ENCODE results near the gene SERPINB8.
A peak's percentile ranks its signal among the peaks of the same experiment; 100 is the strongest.

Gene SERPINB8

DNA sequence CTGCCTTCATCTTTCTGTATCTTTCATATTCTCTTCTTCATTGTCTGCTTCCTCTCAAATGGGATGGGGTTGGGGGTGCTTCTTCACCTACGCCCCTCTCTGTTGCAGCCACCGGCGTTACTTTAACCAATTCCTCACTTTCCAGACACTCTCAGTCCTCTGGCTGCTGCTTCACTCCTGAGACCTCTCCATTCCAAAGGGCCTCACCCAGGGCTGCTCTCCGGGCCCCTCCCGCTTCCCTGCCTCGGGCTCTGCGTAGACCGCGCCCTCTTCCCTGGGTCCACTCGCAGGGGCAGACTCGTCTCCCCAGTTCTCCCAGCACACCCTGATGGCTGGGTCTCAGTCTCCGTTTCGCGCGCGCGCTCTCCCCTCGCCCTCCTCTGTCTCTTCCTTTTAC, 926 bp downstream of the SERPINB8 start:
- TF ChIP-seq TAF1 (IDR thresholded peaks at IDR 0.05; ENCODE audit: borderline replicate concordance, low read depth, low read length), result no peak
- no peak for TF ChIP-seq POLR2AphosphoS5 (IDR thresholded peaks at IDR 0.05; ENCODE audit: low read depth, low read length)
- no peak for TF ChIP-seq POLR2A (IDR thresholded peaks at IDR 0.05; ENCODE audit: low read depth, low read length)
- DNase-seq (ENCODE audit: insufficient read length), result no peak
- no peak for FAIRE-seq

DNA sequence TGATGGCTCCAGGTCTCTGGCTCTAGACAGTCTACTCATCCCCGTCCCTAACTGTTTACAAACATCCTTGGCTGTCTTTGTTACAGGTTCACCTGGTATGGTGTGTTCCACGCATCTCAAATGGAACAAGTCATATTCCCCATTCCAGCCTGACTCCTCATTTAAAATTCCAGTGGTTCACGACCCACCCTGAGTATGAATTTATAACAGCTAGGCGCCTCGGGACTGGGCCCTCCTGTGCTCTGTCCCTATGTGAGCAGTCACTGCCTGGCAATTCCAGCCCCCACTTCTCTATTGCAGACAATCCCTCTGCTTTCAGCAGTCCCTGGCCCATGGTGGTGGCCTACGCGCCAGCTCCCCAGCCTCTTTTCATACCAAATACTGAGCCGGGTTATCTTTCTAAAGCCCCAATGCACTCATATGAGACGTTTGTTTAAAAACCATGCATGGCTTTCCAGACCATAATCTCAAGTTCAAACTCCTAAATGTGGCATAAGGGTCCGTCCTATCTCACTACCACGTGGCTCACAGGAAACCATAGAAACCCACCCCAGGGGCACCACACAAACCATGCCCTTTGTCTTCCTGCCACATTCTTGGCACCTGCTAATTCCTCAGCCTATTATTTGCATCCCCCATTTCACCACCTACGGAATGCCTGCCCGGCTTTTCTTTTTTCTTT, 1.6 kb downstream of the SERPINB8 start:
- DNase-seq (ENCODE audit: insufficient read length) (no peak), FAIRE-seq (no peak)
- TF ChIP-seq POLR2AphosphoS5 (IDR thresholded peaks at IDR 0.05; ENCODE audit: low read depth, low read length), result no peak
- no peak for TF ChIP-seq TAF1 (IDR thresholded peaks at IDR 0.05; ENCODE audit: borderline replicate concordance, low read depth, low read length)
- no peak for TF ChIP-seq POLR2A (IDR thresholded peaks at IDR 0.05; ENCODE audit: low read depth, low read length)

DNA sequence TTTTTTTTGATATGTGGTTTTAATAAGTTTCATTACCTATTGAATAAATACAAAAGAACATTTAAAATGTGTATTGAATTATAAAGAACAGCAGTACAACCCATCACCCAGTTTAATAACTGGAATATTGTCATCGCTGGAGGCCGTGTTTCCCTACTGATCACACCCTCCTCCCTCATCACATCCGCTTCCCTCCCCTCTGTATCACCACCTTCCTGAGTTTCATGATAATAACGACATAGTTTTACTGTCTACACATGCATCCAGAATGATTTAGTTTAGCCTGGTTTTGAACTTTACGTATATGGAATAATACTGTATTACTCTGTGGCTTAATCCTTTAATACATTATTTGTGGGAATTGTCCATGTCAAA, 2.1 kb downstream of the SERPINB8 start:
- DNase-seq (ENCODE audit: insufficient read length) (no peak), FAIRE-seq (no peak)
- no peak for TF ChIP-seq POLR2A (IDR thresholded peaks at IDR 0.05; ENCODE audit: low read depth, low read length)
- TF ChIP-seq POLR2AphosphoS5 (IDR thresholded peaks at IDR 0.05; ENCODE audit: low read depth, low read length), result no peak
- no peak for TF ChIP-seq TAF1 (IDR thresholded peaks at IDR 0.05; ENCODE audit: borderline replicate concordance, low read depth, low read length)

DNA sequence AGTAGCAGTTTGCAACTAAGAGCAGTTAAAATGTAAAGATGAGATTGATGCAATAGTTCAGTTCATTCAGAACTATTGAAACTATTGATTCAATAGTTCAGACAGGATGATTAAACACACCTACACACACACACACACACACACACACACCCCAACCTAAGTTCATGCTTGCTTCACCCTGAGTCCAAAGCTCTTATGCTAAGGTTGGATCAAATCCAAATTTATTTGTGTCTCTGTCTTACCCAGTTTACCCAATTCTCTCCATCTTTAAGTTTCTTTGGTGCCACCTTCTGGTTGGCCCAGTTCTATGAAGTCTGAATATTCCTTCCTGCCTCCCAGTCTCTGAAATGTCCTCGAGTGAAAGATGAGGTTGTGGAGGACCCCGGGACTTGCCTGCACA, 5.1 kb downstream of the SERPINB8 start:
- peak; percentile 77 for FAIRE-seq
- TF ChIP-seq POLR2A (IDR thresholded peaks at IDR 0.05; ENCODE audit: low read depth, low read length) (no peak), POLR2AphosphoS5 (IDR thresholded peaks at IDR 0.05; ENCODE audit: low read depth, low read length) (no peak), TAF1 (IDR thresholded peaks at IDR 0.05; ENCODE audit: borderline replicate concordance, low read depth, low read length) (no peak)
- DNase-seq (ENCODE audit: insufficient read length), result no peak

DNA sequence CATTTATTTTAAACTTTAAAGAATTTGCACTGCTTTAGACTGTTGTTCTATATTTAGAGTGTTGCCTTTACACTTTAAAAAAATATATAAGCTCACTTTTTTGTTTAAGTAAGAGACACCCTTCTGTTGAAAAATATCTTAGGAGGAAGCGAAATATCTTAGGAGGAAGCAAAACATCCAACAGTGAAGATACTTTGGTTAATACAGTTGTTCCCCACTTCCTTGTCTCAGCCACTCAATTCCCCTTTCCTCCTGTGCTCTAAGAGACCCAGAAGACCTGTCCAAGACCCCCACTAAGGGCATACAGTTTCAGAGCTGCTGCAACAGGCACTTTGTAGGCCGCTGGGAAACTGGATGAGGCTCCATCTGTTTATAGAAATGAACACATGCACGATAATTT, 5.7 kb downstream of the SERPINB8 start:
- DNase-seq (ENCODE audit: insufficient read length) (no peak), FAIRE-seq (no peak)
- TF ChIP-seq TAF1 (IDR thresholded peaks at IDR 0.05; ENCODE audit: borderline replicate concordance, low read depth, low read length), result no peak
- TF ChIP-seq POLR2AphosphoS5 (IDR thresholded peaks at IDR 0.05; ENCODE audit: low read depth, low read length), result no peak
- TF ChIP-seq POLR2A (IDR thresholded peaks at IDR 0.05; ENCODE audit: low read depth, low read length), result no peak

DNA sequence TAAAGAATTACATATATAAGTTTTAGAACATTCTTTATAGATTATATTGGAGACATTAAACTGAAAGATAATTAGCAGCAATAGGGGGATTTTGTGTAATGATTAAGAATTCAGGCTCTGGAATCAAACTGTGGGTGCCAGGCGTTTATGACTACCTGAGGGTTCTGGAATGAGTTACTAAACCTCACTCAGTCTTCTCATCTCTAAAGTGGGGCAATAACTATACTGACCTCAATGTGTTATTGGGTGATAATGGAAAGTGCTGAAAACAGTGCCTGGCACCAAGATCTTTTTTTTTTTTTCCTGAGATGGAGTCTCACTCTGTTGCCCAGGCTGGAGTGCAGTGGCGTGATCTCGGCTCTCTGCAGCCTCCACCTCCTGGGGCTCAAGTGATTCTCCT, 7.2 kb downstream of the SERPINB8 start:
- DNase-seq (ENCODE audit: insufficient read length), result no peak
- TF ChIP-seq POLR2AphosphoS5 (IDR thresholded peaks at IDR 0.05; ENCODE audit: low read depth, low read length), result no peak
- no peak for TF ChIP-seq TAF1 (IDR thresholded peaks at IDR 0.05; ENCODE audit: borderline replicate concordance, low read depth, low read length)
- TF ChIP-seq POLR2A (IDR thresholded peaks at IDR 0.05; ENCODE audit: low read depth, low read length), result no peak
- FAIRE-seq, result no peak

DNA sequence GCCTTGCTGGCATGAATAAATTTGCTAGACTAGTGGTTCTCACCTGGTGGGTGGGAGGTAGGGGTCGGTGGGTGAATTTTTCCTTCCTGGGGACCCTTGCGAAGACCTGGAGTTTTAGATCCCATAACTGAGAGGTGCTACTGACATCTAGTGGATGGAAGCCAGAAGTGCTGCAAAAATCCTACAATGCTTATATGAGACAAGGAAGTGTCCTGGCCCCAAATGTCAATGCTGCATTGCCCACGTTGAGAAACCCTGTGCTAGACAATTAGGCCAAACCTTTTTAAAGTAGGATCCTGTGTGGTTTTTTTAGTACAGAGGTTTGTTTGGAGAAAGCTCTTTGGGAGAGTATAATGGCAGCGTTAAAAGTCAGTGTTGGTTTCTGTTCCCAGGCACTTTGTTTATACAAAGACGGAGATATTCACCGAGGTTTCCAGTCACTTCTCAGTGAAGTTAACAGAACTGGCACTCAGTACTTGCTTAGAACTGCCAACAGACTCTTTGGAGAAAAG, 9.6 kb downstream of the SERPINB8 start:
- TF ChIP-seq TAF1 (IDR thresholded peaks at IDR 0.05; ENCODE audit: borderline replicate concordance, low read depth, low read length) (no peak), POLR2A (IDR thresholded peaks at IDR 0.05; ENCODE audit: low read depth, low read length) (no peak), POLR2AphosphoS5 (IDR thresholded peaks at IDR 0.05; ENCODE audit: low read depth, low read length) (no peak)
- FAIRE-seq (peak; percentile 78), DNase-seq (ENCODE audit: insufficient read length) (no peak)

DNA sequence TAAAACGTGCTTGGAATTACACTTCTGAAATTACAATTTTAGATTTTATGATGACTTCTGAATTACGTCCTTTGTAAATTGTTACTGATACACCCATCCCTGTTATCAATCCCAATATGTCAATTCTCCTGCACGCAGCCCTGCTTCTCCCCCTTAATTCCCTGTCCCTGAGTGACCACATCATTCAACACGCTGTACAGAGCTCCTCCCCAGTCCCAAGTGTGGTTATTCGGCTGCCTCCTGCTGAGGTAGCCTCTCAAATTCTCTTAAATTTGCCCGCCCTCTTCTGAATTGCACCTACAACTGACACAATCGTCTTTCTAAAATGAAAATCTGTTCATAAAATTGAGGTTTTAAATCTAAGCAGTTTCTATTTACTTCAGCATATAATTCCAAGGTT, 10.1 kb downstream of the SERPINB8 start:
- DNase-seq (ENCODE audit: insufficient read length) (no peak), FAIRE-seq (no peak)
- TF ChIP-seq POLR2AphosphoS5 (IDR thresholded peaks at IDR 0.05; ENCODE audit: low read depth, low read length) (no peak), TAF1 (IDR thresholded peaks at IDR 0.05; ENCODE audit: borderline replicate concordance, low read depth, low read length) (no peak), POLR2A (IDR thresholded peaks at IDR 0.05; ENCODE audit: low read depth, low read length) (no peak)

DNA sequence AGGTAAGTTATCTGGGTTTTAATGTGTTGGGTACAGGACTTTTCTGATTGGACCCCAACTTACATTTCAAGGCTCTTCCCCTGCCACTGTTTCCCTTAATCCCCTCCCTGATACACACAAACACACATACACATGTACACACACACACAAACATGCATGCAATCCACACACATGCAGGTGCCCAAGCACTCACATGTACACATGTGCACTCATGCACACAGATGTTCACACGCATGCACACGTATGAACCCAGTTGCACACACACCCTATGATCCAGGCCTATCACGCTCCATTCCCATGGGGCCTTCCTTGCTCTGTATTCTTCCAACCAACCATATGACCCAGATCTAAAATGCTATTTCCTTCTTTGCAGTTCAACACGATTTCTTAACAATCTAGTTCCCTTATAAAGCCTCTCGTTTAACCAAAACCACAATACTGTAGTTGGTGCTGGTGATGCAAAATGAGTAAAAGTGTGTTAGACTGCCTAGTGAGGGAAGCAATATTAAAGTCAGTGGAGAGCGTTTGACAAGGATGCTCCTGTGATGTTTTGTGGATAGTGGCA, 11.1 kb downstream of the SERPINB8 start:
- FAIRE-seq (no peak), DNase-seq (ENCODE audit: insufficient read length) (no peak)
- TF ChIP-seq POLR2A (IDR thresholded peaks at IDR 0.05; ENCODE audit: low read depth, low read length) (no peak), TAF1 (IDR thresholded peaks at IDR 0.05; ENCODE audit: borderline replicate concordance, low read depth, low read length) (no peak), POLR2AphosphoS5 (IDR thresholded peaks at IDR 0.05; ENCODE audit: low read depth, low read length) (no peak)

DNA sequence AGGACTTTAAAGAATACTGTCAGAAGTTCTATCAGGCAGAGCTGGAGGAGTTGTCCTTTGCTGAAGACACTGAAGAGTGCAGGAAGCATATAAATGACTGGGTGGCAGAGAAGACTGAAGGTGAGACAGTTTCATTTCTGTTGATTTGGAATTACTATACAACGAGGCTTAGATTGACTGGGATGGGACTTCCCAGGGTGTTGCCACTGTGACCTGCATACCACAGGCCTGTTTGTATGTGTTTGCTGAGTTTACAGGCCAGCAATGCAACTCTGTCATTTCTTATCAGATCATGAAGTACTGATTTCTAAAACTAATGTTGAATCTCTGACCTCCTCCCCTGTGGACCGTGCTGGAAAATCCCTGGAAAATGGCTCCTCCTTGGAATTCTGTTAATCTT, 11.8 kb downstream of the SERPINB8 start:
- TF ChIP-seq POLR2AphosphoS5 (IDR thresholded peaks at IDR 0.05; ENCODE audit: low read depth, low read length), result no peak
- no peak for TF ChIP-seq POLR2A (IDR thresholded peaks at IDR 0.05; ENCODE audit: low read depth, low read length)
- TF ChIP-seq TAF1 (IDR thresholded peaks at IDR 0.05; ENCODE audit: borderline replicate concordance, low read depth, low read length), result no peak
- FAIRE-seq (no peak), DNase-seq (ENCODE audit: insufficient read length) (no peak)

DNA sequence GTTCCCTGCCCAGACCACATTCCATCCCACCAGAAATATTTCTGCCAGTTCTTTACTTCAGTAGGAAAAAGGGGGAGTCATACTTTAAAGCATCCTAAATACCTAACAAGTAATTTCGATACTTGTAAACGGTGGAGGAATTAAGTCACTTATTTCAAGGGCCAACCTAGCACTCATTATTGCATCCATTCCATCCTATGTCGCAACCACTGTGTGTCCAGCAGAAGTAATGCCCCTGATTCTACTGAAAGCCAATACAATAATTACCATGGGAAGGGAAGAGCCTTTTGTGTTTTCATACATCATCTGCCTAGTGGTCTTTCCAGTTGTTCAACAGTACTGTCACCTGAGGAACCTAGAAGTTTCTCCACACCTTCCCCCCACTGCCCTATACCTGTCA, 12.5 kb downstream of the SERPINB8 start:
- no peak for TF ChIP-seq POLR2A (IDR thresholded peaks at IDR 0.05; ENCODE audit: low read depth, low read length)
- no peak for TF ChIP-seq TAF1 (IDR thresholded peaks at IDR 0.05; ENCODE audit: borderline replicate concordance, low read depth, low read length)
- TF ChIP-seq POLR2AphosphoS5 (IDR thresholded peaks at IDR 0.05; ENCODE audit: low read depth, low read length), result no peak
- FAIRE-seq (no peak), DNase-seq (ENCODE audit: insufficient read length) (no peak)

DNA sequence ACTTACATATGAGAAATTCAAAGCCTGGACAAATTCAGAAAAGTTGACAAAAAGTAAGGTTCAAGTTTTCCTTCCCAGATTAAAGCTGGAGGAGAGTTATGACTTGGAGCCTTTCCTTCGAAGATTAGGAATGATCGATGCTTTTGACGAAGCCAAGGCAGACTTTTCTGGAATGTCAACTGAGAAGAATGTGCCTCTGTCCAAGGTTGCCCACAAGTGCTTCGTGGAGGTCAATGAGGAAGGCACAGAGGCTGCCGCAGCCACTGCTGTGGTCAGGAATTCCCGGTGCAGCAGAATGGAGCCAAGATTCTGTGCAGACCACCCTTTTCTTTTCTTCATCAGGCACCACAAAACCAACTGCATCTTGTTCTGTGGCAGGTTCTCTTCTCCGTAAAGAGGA, 17.0 kb downstream of the SERPINB8 start:
- TF ChIP-seq POLR2A (IDR thresholded peaks at IDR 0.05; ENCODE audit: low read depth, low read length), result no peak
- no peak for TF ChIP-seq TAF1 (IDR thresholded peaks at IDR 0.05; ENCODE audit: borderline replicate concordance, low read depth, low read length)
- TF ChIP-seq POLR2AphosphoS5 (IDR thresholded peaks at IDR 0.05; ENCODE audit: low read depth, low read length), result no peak
- no peak for FAIRE-seq
- no peak for DNase-seq (ENCODE audit: insufficient read length)
